ENCODE data around the gene DHRS9. TPM values are rescaled to one million over a fixed set of nuclear protein-coding genes. Genes with fewer than 3 reads are reported as not detected.

The DHRS9 gene
- total RNA-seq, 1 donor from 2014 or later = not detected

- Mint-ChIP-seq H3K4me3 (ENCODE audit: unreplicated experiment) (no peak overlapping the region), H3K4me1 (ENCODE audit: low read depth, unreplicated experiment) (no peaks in the 10 kb centered on the region), H3K36me3 (ENCODE audit: unreplicated experiment) (no peaks in the 10 kb centered on the region), H3K27ac (ENCODE audit: unreplicated experiment) (no peak overlapping the region), H3K9me3 (ENCODE audit: unreplicated experiment) (no peaks in the 10 kb centered on the region), H3K27me3 (ENCODE audit: unreplicated experiment) (peaks cover 2% of the 10 kb centered on the region)
- no peak for DNase-seq
- TF ChIP-seq CTCF (IDR thresholded peaks at IDR 0.05; ENCODE audit: partially characterized antibody, unreplicated experiment) = no peak
Measured at GRCh38 chr2:169072163-169072925, 3.0 kb downstream of the DHRS9 start.

- no peak for TF ChIP-seq CTCF (IDR thresholded peaks at IDR 0.05; ENCODE audit: partially characterized antibody, unreplicated experiment)
- DNase-seq = no peak
- Mint-ChIP-seq H3K27ac (ENCODE audit: unreplicated experiment) (no peak overlapping the region), H3K36me3 (ENCODE audit: unreplicated experiment) (no peaks in the 10 kb centered on the region), H3K27me3 (ENCODE audit: unreplicated experiment) (peaks cover 2% of the 10 kb centered on the region), H3K4me3 (ENCODE audit: unreplicated experiment) (no peak overlapping the region), H3K9me3 (ENCODE audit: unreplicated experiment) (no peaks in the 10 kb centered on the region), H3K4me1 (ENCODE audit: low read depth, unreplicated experiment) (no peaks in the 10 kb centered on the region)
Measured at GRCh38 chr2:169073211-169073962, 4.0 kb downstream of the DHRS9 start.

GRCh38 chr2:169073963-169074751 lies 4.8 kb downstream of the DHRS9 start:
- H3K9me3 Mint-ChIP-seq (ENCODE audit: unreplicated experiment) = no peaks in the 10 kb centered on the region
- no peaks in the 10 kb centered on the region for H3K36me3 Mint-ChIP-seq (ENCODE audit: unreplicated experiment)
- H3K4me3 Mint-ChIP-seq (ENCODE audit: unreplicated experiment) = no peak overlapping the region
- no peak for DNase-seq
- H3K27me3 Mint-ChIP-seq (ENCODE audit: unreplicated experiment) = peaks cover 2% of the 10 kb centered on the region
- H3K27ac Mint-ChIP-seq (ENCODE audit: unreplicated experiment) = no peak overlapping the region
- H3K4me1 Mint-ChIP-seq (ENCODE audit: low read depth, unreplicated experiment) = no peaks in the 10 kb centered on the region
- TF ChIP-seq CTCF (IDR thresholded peaks at IDR 0.05; ENCODE audit: partially characterized antibody, unreplicated experiment) = no peak

- Mint-ChIP-seq H3K4me3 (ENCODE audit: unreplicated experiment) (no peak overlapping the region), H3K9me3 (ENCODE audit: unreplicated experiment) (no peaks in the 10 kb centered on the region), H3K4me1 (ENCODE audit: low read depth, unreplicated experiment) (no peaks in the 10 kb centered on the region), H3K27ac (ENCODE audit: unreplicated experiment) (no peak overlapping the region), H3K36me3 (ENCODE audit: unreplicated experiment) (no peaks in the 10 kb centered on the region), H3K27me3 (ENCODE audit: unreplicated experiment) (peaks cover 2% of the 10 kb centered on the region)
- DNase-seq = no peak
- no peak for TF ChIP-seq CTCF (IDR thresholded peaks at IDR 0.05; ENCODE audit: partially characterized antibody, unreplicated experiment)
Measured at GRCh38 chr2:169077674-169078240, 8.4 kb downstream of the DHRS9 start.
